GM21360 (cell line): ENCODE results near the gene GAN.
A peak's percentile ranks its signal among the peaks of the same experiment; 100 is the strongest.
"Not testable (repeated sequence)": the region's sequence is repeated elsewhere in the genome, so short reads cannot be mapped to it uniquely, and the experiment has no call there.

Experiments used
- ATAC-seq: cut with Tn5 transposase; IDR thresholded peaks from one replicate; pipeline ENCODE4 v1.9.1; 2021; ENCODE audit warnings: mild to moderate bottlenecking, moderate library complexity; ENCODE audit not compliant: unreplicated experiment

GAN gene

GRCh38 chr16:81394966-81395655 lies 80.3 kb downstream of the GAN start:
- no peak for ATAC-seq

GRCh38 chr16:81397058-81397878 lies 82.5 kb downstream of the GAN start:
- no peak for ATAC-seq

GRCh38 chr16:81397879-81398520 lies 83.2 kb downstream of the GAN start:
- no peak for ATAC-seq

- no peak for ATAC-seq
Measured at GRCh38 chr16:81399909-81400308, 85.1 kb downstream of the GAN start.

- no peak for ATAC-seq
Measured at GRCh38 chr16:81401035-81401950, 86.5 kb downstream of the GAN start.

- no peak for ATAC-seq
Measured at GRCh38 chr16:81403208-81403600, 88.4 kb downstream of the GAN start.

- peak; percentile 57 for ATAC-seq
Measured at GRCh38 chr16:81403601-81404391, 89.0 kb downstream of the GAN start.

GRCh38 chr16:81405002-81405401 lies 90.2 kb downstream of the GAN start:
- ATAC-seq = not testable (repeated sequence)

- ATAC-seq = no peak
Measured at GRCh38 chr16:81405702-81406113, 90.9 kb downstream of the GAN start.

- no peak for ATAC-seq
Measured at GRCh38 chr16:81408409-81408950, 93.7 kb downstream of the GAN start.

GRCh38 chr16:81409016-81409556 lies 94.3 kb downstream of the GAN start:
- ATAC-seq = no peak

- no peak for ATAC-seq
Measured at GRCh38 chr16:81410643-81411293, 96.0 kb downstream of the GAN start.

- ATAC-seq = no peak
Measured at GRCh38 chr16:81413245-81413990, 98.7 kb downstream of the GAN start.

- no peak for ATAC-seq
Measured at GRCh38 chr16:81415751-81416150, 101.0 kb downstream of the GAN start.

- no peak for ATAC-seq
Measured at GRCh38 chr16:81416749-81417148, 102.0 kb downstream of the GAN start.

- ATAC-seq = no peak
Measured at GRCh38 chr16:81417210-81417609, 102.4 kb downstream of the GAN start.

GRCh38 chr16:81419806-81420205 lies 105.0 kb downstream of the GAN start:
- ATAC-seq = no peak

- no peak for ATAC-seq
Measured at GRCh38 chr16:81421126-81421525, 106.4 kb downstream of the GAN start.
